Activated CD4-positive, alpha-beta memory T cell treated with anti-CD3 and anti-CD28 coated beads for 36 hours (primary cell): ENCODE data around the gene MYZAP. TPM values are rescaled to one million over a fixed set of nuclear protein-coding genes. Genes with fewer than 3 reads are reported as not detected.
"Not testable (repeated sequence)": the region's sequence is repeated elsewhere in the genome, so short reads cannot be mapped to it uniquely, and the experiment has no call there.

ENCODE experiments used
- CTCF ChIA-PET: fragments of 350-600 bp; sonication (Branson Sonifier 250); formaldehyde crosslinking; loops from one replicate; lab custom pipeline; 2021; ENCODE audit warnings: antibody characterized with exemption, inconsistent platforms; lab: Charles Lee
- POLR2A ChIA-PET: fragments of 350-600 bp; sonication (Branson Sonifier 250); formaldehyde crosslinking; loops from one replicate; lab custom pipeline; 2021; ENCODE audit warnings: antibody characterized with exemption; lab: Charles Lee
- DNase-seq: peaks from one replicate; pipeline ENCODE4 v3.0.0-alpha.2; 2020
- H3K27ac Mint-ChIP-seq: one replicate; pipeline ENCODE4 v1.8.0; 2021; ENCODE audit warnings: mixed read lengths
- H3K27me3 Mint-ChIP-seq: one replicate; pipeline ENCODE4 v1.8.0; 2021; ENCODE audit warnings: mixed read lengths
- H3K36me3 Mint-ChIP-seq: one replicate; pipeline ENCODE4 v1.8.0; 2021; ENCODE audit warnings: mixed read lengths
- H3K4me1 Mint-ChIP-seq: one replicate; pipeline ENCODE4 v1.8.0; 2021; ENCODE audit warnings: low read depth, mixed read lengths
- H3K4me3 Mint-ChIP-seq: one replicate; pipeline ENCODE4 v1.8.0; 2021; ENCODE audit warnings: mild to moderate bottlenecking, mixed read lengths
- H3K9me3 Mint-ChIP-seq: one replicate; pipeline ENCODE4 v1.8.0; 2021; ENCODE audit warnings: mixed read lengths
- intact Hi-C: fragments of 100-400 bp; cut with micrococcal nuclease; formaldehyde crosslinking; loops from one replicate; pipeline ENCODE4 v1.15.1; 2023
- total RNA-seq, 2 experiments: library from RNA; stranded (reverse); gene quantifications; one replicate each; pipeline ENCODE4 v1.2.3, GENCODE V29; 2021

Gene MYZAP
- total RNA-seq, 2 experiments from 2014 or later = 0.55 to 0.63 TPM

- Mint-ChIP-seq H3K27me3 (peaks cover 2% of the 10 kb centered on the region), H3K27ac (no peak overlapping the region), H3K4me1 (no peaks in the 10 kb centered on the region), H3K4me3 (no peak overlapping the region), H3K9me3 (no peaks in the 10 kb centered on the region), H3K36me3 (no peaks in the 10 kb centered on the region)
- CTCF ChIA-PET = interaction anchor here (1.8 kb wide), 1 partner anchor 47 kb away, joined by 7 read pairs; no protein-coding TSS in a partner anchor
- intact Hi-C loops = no loop called here
- POLR2A ChIA-PET = no interaction called here
- DNase-seq = no peak
These were observed 15.9 kb downstream of the MYZAP start for GRCh38 chr15:57607570-57608000.

- CTCF ChIA-PET = interaction anchor here (1.1 to 3.3 kb wide), 2 partner anchors 49 to 248 kb away, joined by 3 to 13 read pairs; no protein-coding TSS in a partner anchor
- Mint-ChIP-seq H3K4me1 (no peaks in the 10 kb centered on the region), H3K4me3 (no peak overlapping the region), H3K9me3 (no peaks in the 10 kb centered on the region), H3K36me3 (no peaks in the 10 kb centered on the region), H3K27me3 (no peaks in the 10 kb centered on the region), H3K27ac (no peak overlapping the region)
- no peak for DNase-seq
- intact Hi-C loops = no loop called here
- POLR2A ChIA-PET = no interaction called here
These were observed 18.3 kb downstream of the MYZAP start for GRCh38 chr15:57609805-57610529.

DNA sequence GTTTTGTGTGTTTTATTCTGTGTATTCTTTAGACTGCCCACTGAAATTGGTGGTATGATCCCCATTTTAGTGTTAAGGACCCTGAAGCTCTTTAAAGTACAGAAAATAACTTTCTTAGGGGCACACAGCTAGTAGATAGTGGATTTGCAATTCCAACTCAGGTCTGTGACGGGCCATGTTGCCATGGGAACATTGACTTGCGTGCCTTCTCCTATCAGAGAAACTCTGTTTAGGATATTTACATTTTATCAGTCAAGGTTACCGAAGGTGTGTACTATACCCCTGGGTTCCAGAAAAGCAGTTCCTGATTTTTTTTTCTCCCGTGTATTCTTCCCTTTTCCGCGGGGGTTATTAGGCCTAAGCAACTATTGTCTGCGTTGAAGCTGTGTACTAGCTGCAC, 19.4 kb downstream of the MYZAP start:
- POLR2A ChIA-PET = no interaction called here
- H3K27me3 Mint-ChIP-seq = no peaks in the 10 kb centered on the region

DNA sequence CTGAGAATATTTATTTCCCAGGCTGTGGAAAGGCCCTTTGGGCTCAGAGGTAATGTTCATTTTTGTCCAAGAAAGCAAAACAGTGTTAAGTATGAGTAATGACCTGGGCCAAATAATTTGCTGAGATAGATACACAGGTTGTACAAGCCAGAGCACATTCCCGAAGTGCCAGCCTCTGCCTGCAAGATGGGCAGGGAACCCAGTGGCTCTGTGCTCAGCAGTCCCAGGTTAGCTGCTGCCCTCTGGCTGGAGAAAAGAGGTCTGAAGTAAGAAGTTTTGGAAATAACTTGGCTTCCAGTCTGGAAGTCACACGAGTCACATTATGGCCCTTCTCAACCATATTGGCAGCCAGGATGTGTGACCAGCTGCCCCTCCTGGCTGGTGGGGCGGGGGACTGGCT, 20.2 kb downstream of the MYZAP start:
- Mint-ChIP-seq H3K4me3 (no peak overlapping the region), H3K36me3 (no peaks in the 10 kb centered on the region), H3K27ac (no peak overlapping the region), H3K9me3 (no peaks in the 10 kb centered on the region), H3K4me1 (no peaks in the 10 kb centered on the region), H3K27me3 (no peaks in the 10 kb centered on the region)
- CTCF ChIA-PET = interaction anchor here (3.3 kb wide), 1 partner anchor 51 kb away, joined by 13 read pairs; no protein-coding TSS in a partner anchor
- POLR2A ChIA-PET = no interaction called here
- DNase-seq = no peak
- intact Hi-C loops = loop anchor here (1.0 kb wide), 1 partner anchor 52 kb away; no protein-coding TSS in a partner anchor

More for the DNA sequence above, 19.4 kb downstream of the MYZAP start:
- Mint-ChIP-seq H3K36me3 (no peaks in the 10 kb centered on the region), H3K27ac (no peak overlapping the region), H3K9me3 (no peaks in the 10 kb centered on the region), H3K4me1 (no peaks in the 10 kb centered on the region), H3K4me3 (no peak overlapping the region)
- CTCF ChIA-PET = interaction anchor here (3.3 kb wide), 1 partner anchor 51 kb away, joined by 13 read pairs; no protein-coding TSS in a partner anchor
- DNase-seq = no peak
- intact Hi-C loops = no loop called here

GRCh38 chr15:57614241-57614640, 22.5 kb downstream of the MYZAP start:
- Mint-ChIP-seq H3K36me3 (no peaks in the 10 kb centered on the region), H3K4me3 (no peak overlapping the region), H3K9me3 (no peaks in the 10 kb centered on the region), H3K4me1 (no peaks in the 10 kb centered on the region), H3K27me3 (no peaks in the 10 kb centered on the region), H3K27ac (no peak overlapping the region)
- ChIA-PET POLR2A (no interaction called here), CTCF (interaction anchor here (0.6 kb wide), 1 partner anchor 1042 kb away, joined by 3 read pairs; no protein-coding TSS in a partner anchor)
- intact Hi-C loops = no loop called here
- DNase-seq = no peak

DNA sequence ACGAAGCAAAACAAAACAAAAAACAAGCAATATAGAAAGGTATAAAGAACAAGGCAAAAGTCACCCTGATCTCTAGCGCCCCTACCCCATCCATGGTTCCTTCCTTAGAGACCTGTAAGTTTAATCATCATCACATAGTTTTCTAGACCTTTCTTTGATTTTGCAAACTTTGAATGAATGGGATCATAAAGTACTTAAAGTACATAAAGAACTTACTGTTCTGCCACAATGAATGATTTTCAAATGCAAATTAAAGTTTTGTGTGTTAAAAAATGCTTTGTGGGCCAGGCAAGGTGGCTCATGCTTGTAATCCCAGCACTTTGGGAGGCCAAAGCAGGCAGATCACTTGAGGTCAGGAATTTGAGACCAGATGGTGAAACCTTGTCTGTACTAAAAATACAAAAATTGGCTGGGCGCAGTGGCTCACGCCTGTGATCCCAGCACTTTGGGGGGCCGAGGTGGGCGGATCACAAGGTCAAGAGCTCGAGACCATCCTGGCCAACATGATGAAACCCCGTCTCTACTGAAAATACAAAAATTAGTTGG, 24.3 kb downstream of the MYZAP start:
- intact Hi-C loops, H3K36me3 Mint-ChIP-seq, H3K27ac Mint-ChIP-seq, POLR2A ChIA-PET, CTCF ChIA-PET, H3K27me3 Mint-ChIP-seq, H3K9me3 Mint-ChIP-seq, H3K4me3 Mint-ChIP-seq, DNase-seq, H3K4me1 Mint-ChIP-seq: not testable (repeated sequence)

DNA sequence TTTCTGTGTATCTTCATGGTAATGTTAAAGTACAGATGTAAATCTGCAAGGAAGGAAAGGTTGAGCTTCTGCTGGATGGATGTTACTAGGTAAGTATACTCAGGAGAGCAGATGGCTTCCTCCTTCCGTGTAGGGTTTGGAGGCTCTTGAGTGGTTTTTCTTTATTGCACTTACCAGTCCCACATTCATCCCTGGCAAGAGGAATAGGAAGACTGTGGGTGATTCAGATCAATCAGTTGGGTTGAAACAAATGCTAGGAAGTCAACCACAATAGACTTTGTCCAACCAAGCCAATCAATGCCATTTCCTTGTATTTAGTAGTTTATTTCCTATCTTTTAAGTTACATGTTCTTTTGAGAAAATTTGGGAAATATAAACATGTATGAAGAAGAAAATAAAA, 26.6 kb downstream of the MYZAP start:
- ChIA-PET POLR2A (no interaction called here), CTCF (interaction anchor here (1.5 kb wide), 1 partner anchor 76 kb away, joined by 4 read pairs; no protein-coding TSS in a partner anchor)
- H3K27me3 Mint-ChIP-seq = no peaks in the 10 kb centered on the region

DNA sequence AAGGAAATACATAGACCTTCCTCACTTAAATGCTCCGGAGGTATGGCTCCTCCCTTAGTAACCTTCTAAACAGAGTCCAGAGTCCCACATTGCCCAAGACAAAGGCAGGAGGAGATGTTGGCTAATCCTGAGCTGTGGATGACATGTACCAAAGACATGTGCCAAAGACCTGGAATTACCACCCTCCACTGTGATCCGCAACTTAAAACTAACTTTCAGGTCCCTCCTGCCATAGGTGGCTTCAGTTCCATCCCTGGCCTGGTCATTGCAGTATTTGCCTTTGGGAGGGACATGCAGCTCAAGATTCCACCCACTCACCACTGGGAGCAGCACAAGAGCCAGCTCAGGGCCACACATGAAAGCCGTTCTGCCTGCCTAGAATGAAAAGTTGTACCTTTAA, 28.0 kb downstream of the MYZAP start:
- Mint-ChIP-seq H3K27me3 (no peaks in the 10 kb centered on the region), H3K36me3 (no peaks in the 10 kb centered on the region), H3K4me3 (no peak overlapping the region), H3K27ac (no peak overlapping the region), H3K4me1 (no peaks in the 10 kb centered on the region), H3K9me3 (no peaks in the 10 kb centered on the region)
- DNase-seq = no peak
- CTCF ChIA-PET = interaction anchor here (1.2 kb wide), 1 partner anchor 9 kb away, joined by 3 read pairs; no protein-coding TSS in a partner anchor
- intact Hi-C loops = no loop called here
- POLR2A ChIA-PET = no interaction called here

More for the DNA sequence above, 26.6 kb downstream of the MYZAP start:
- Mint-ChIP-seq H3K27ac (no peak overlapping the region), H3K4me1 (no peaks in the 10 kb centered on the region), H3K4me3 (no peak overlapping the region), H3K36me3 (no peaks in the 10 kb centered on the region), H3K9me3 (no peaks in the 10 kb centered on the region)
- DNase-seq = no peak
- intact Hi-C loops = no loop called here

- Mint-ChIP-seq H3K4me1 (no peaks in the 10 kb centered on the region), H3K9me3 (no peaks in the 10 kb centered on the region), H3K27ac (no peak overlapping the region), H3K27me3 (no peaks in the 10 kb centered on the region), H3K36me3 (no peaks in the 10 kb centered on the region), H3K4me3 (no peak overlapping the region)
- POLR2A ChIA-PET = no interaction called here
- no peak for DNase-seq
- intact Hi-C loops = no loop called here
- CTCF ChIA-PET = no interaction called here
These were observed 33.0 kb downstream of the MYZAP start for GRCh38 chr15:57624730-57625129.

DNA sequence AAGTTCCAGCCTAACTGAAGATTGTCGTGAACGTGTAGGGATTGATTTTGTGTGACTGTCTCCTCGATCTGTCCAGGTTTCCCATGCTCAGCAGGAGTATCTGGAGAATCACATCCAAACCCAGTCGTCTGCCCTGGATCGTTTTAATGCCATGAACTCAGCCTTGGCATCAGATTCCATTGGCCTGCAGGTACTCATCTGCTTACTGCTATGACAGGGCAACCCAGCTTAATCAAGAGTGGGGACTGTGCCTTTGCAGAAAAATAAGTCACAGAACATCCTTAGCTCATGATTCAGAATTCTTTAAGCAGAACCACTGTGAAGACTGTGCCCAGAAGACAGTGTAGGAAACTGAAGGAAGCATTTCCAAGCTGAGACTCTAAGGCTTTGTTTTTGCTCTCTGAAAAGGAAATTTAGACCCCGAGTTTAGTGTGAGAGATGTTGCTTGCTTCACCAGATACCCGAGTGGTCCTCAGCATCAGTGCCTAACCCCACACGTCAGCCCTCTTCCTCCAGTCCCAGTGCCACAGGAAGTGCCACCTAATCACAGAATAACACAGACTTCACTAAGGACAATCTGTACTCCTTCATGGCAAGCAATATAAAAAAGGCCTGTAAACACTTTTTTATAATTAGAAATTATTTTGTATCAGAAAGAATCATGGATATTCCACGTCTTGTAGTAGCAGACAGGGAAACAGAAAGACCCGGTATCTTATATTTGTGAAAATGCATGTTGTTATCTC, 34.2 kb downstream of the MYZAP start:
- intact Hi-C loops = no loop called here
- ChIA-PET CTCF (interaction anchor here (1.0 kb wide), 1 partner anchor 235 kb away, joined by 4 read pairs; no protein-coding TSS in a partner anchor), POLR2A (no interaction called here)
- Mint-ChIP-seq H3K27ac (no peak overlapping the region), H3K4me3 (no peak overlapping the region), H3K4me1 (no peaks in the 10 kb centered on the region), H3K36me3 (no peaks in the 10 kb centered on the region), H3K27me3 (no peaks in the 10 kb centered on the region), H3K9me3 (no peaks in the 10 kb centered on the region)
- DNase-seq = no peak

- Mint-ChIP-seq H3K4me1 (no peaks in the 10 kb centered on the region), H3K36me3 (no peaks in the 10 kb centered on the region), H3K9me3 (no peaks in the 10 kb centered on the region), H3K27ac (no peak overlapping the region), H3K27me3 (no peaks in the 10 kb centered on the region), H3K4me3 (no peak overlapping the region)
- CTCF ChIA-PET = no interaction called here
- no peak for DNase-seq
- intact Hi-C loops = no loop called here
- POLR2A ChIA-PET = no interaction called here
These were observed 35.2 kb downstream of the MYZAP start for GRCh38 chr15:57626713-57627440.
